Activated CD4-positive, alpha-beta T cell treated with anti-CD3 and anti-CD28 coated beads, Interleukin-2, amount 50 U/mL, for 24 hours (primary cell): ENCODE measurements around the gene CALHM5.

Source experiments
- DNase-seq, 2 donors: peaks; one replicate each; pipeline ENCODE4 v3.0.0-alpha.2; 2020; ENCODE audit warnings: low read depth in 1 of 2, low spot score in 1 of 2

The CALHM5 gene

DNA sequence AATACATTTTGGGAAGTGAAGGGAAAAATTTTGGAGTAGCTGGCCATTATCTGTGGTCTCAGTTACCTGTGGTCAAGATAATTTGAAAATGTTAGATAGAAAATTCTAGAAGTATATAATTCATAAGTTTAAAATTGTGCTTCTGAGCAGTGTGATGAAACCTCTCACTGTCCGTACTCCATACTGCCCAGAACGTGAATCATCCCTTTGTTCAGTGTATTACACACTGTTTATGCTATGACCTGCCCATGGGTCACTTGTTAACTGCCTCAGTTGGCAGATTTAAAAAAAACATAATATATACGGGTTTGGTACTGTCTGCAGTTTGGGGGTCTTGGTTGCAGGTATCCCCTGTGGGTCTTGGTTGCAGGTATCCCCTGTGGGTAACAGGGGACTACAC, 4.1 kb upstream of the CALHM5 start:
- no peak for DNase-seq

DNA sequence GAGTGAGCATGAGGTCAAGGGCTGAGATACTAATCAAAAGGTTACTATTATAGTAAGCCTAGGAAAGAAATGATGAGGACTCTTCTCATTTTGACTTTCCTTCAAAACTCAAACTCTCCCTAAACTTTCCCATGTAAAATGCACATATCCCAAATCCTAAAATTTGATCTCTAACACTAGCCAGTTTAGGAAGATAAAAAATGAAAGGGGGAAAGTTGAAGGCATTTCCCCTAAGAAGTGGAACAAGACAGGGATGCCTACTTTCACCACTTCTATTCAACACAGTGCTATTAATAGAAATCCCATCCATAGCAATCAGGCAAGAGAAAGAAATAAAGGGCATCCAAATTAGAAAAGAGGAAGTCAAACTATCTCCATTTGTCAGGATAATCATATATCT, 2.9 kb upstream of the CALHM5 start:
- DNase-seq, result no peak

DNA sequence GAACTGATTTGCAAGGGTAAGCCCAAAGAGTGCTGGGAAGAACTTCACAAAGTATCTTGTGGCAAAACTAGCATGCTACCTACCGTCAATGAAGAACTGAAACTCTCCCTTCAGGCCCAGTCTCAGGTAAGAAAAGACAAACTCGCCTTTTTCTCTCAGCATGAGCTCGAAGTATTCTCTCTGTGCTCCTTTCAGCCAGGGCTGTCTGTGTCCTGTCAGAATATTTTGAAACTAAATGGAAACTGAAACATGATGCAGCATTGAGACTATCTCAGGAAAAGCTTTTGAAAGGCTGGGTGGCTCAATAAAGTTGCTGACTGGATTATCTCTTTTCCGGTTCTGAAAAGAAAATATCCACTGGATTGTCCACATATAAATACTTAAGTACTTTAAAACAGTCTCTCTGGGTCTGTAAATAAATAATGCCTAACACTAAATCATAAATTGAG, 696 bp downstream of the CALHM5 start:
- no peak for DNase-seq

DNA sequence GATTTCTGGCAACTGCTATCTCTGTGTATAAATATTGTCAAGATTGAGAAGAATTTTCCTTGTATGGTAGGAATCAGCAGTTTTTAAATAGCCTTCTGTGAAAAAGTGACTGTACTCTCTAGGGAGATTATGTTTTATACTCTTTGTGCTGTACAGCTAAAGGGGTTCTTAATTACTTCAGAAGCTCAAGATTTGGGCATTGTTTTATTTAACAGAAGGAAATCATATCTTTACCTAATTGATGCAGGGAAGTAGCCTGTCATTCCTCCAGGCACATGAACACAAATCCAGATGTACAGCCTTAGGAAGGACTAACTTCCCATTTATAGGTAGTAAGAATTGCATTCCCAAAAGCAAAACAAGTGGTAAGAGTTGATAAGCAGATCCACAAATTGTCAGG, 1.3 kb downstream of the CALHM5 start:
- no peak for DNase-seq

DNA sequence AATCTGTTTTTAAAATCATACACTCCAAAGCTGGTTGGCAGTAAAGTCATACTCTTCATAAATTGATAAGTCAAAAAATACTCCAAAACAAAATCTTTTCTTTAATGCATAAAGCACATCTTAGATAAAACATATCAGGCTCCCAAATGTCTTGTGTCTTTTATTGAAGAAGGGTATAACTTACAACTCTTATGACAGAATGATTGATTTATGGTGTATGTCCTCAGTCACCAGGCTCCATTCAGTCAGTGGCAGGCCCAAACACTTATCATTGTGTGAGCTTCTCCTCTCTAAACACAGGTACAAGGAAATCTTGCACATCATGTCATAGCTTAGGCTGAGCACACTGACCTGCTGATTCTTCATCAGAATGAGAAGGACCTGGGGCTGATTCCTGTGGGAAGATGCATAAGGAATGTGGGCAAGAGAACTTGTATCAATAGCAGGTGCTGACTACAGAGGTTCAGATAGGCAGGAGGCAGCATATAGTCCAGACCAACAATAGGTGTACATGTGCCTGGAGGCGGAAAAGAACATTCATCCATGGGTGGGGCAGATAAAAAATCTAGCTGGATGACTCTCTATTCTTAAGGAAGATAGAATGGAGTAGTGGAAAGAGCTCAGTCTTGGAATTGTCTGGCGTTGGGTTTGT, 1.9 kb downstream of the CALHM5 start:
- no peak for DNase-seq

DNA sequence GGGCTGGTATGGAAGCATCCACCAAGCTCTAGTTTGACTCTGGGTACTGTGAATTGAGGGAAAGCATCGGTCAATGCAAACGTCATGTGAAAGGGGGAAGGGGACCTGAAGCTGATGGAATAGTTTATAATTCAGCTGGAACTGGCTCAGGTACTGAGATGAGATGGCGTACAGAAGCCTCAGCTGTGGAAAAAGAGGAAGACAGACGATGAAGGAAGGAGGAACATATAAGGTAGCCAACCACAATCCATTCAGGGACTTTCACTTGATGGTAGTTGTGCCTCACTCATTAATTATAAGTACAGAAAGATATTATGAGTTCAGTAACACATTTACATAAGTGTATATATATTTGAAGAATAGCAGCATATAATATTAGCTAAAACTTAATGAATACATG, 2.7 kb downstream of the CALHM5 start:
- DNase-seq, result no peak

DNA sequence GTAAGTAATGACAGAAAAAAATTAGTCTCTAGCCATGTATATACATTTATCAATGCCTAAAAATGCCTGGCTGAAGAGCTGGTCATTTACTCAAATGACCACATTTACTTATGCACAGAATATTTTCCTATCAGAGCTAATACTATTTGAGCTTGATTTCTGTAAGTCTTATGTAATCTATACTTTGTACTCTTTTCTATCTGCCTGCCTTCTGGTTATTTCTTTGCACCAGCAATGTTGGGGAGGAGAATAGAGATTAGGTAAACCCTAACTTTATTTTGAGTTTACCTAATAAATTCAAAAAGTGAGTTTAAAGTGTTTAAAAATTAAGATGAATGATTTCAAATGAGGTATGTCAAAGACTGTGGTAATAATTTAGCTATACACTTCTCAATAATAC, 3.7 kb downstream of the CALHM5 start:
- no peak for DNase-seq

DNA sequence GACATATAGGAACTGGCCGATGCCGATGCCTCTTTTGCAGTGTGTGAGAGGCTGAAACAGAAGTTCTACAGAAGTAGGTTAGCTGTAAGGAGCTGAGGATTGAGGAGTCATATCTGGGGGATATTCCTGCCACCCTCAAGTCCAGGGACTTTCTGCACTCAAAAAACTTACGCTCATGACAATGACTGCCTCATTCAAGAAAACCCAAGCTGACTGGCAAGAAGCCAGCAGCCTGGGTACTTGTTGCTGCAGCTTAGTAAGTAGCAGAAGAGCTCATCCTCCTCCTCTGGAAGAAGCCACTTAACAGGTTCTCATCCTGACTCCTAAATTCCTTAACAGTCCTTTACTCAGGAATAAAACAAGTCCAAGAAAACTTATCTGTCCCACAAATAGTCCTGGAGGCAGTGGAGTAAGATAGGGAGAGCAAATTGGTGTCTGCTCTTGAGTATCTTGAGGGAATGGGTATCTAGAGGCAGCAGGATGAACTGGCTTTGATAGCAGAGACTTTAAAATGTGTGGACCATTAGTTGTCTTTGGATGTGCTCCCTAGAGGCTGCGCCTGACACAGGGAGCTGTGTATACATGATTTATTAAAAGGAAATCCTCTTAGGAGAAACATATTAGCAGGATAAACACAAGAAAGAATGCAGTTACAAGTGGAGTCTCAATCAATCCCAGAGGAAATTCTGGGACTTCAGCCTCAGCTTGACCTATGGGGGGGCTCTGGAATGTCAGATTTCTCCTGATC, 7.4 kb downstream of the CALHM5 start:
- no peak for DNase-seq

DNA sequence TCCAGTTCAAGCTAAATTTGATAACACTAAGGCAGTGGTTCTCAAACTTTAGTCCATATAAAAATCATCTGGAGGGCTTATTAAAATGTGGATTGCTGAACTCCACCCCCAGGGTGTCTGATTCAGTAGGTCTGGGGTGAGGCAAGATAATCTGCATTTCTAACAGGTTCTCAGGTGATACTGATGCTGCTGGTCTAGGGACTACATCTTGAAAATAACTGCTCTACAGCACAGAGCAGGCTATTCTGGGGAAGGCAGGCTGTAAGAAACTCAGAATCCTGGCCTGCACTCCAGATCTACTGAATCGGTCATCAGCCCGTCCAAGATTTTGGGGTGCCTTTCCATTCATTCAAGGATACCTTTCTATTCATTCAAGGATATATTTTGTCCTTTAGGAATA, 11.5 kb downstream of the CALHM5 start:
- DNase-seq, result no peak

DNA sequence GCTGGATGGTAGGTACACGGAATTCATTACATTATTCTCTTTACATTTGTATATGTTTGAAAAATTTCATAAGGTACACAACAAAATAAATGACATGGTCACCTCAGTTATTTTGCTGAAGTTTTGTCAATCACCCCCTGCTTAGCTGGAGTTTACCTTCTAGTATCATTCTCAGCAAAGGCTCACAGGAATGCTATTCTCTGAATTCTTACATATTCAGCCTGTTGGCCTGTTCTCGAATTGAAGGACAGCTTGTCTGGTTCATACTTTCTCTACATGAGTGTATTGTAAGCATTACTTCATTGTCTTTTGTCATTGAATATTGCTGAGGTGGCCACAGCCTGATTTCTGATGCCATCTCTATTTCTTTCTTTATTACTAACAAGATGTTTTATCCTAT, 12.8 kb downstream of the CALHM5 start:
- no peak for DNase-seq

DNA sequence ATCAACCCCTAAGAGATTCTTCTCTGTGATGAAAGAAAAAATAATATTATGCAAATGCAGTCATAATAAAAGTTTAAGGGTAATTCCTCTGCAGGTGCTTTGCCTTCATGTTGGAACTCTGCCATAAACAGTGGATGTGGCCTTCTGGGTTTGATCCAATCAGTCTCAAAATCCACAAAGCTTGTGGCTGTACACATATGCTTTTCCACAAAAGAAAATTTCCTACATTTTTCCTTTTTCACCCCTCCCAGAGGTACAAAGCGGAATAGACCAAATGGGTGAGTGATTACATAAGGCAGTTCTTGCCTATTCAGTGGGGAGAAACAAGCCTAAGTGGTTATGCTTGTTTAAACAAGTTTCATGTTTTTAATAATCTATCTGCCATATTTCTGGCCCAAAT, 16.7 kb downstream of the CALHM5 start:
- DNase-seq, result no peak

DNA sequence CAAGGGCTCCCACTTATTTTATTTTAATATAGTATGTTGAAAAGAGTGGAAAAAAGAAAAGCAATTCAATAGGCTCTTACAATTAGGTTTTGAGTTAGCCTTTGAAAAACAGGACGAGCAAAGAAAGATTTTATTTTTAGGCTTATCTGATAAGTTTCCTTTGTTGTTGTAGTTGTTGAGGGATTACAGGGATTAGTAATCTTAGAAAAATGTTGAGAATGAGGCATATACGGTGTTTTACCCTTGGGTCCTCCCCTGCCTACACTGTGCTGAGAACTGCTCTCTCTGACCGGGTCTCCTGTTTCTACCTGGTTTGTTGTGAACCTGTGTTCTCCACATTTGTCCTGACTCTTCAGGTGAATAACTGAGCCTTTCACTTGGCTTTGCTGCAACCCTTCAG, 17.3 kb downstream of the CALHM5 start:
- DNase-seq, result no peak

DNA sequence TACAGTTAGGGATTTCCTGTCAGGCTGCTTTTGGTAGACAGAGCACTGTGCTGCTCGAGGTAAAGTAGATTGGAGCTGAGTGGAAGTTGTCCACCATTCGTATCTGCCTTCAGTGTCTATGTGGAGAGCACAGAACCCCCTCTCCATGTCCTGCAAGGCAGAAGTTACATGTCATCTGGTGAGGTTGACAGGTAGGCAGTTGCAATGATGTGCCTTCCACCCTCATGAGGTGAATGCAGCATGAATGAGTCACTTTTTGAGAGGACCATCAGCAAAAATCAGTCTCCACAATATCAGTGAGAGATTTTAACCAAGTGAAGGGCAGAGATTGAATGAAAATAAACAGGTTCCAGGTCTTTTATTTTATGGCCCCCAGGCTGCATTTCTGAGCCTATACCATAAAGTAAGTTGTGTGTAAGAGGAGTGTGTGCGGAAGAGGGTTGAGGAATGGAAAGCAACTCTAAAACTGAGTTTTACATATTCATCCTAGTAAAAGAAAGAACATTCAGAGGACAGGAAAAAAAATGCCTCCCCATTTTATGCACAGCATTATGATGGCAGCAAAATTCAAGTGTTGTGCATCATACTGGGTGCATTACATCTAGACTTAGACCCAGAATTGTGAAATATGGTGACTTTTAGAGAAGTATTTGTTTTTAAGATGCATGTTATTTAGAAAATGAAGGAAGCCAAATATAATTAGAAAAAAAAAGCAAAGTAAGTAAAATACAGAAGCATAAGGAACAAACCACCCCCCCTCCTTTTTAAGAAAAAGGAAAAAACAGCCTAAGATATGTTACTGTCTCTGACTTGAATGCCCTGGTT, 18.2 kb downstream of the CALHM5 start:
- no peak for DNase-seq

DNA sequence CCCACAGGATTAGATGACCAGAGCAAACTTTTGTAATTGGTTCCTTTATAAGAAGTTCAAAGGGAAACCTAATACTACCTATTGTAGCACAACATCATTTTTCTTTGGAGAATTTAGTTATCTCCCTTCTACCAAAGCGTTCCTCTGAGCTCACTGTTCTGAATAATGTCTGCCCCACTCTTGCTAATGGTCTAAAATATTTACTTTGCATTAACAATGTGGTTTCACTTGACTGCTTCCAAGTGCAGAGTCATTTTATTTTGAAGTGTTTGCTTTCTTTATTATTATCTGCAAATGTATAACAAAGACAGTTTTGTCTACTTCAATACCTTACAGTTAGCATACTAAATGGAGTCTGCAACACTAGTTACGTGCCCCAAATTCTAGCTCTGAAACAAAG, 19.0 kb downstream of the CALHM5 start:
- DNase-seq, result no peak

DNA sequence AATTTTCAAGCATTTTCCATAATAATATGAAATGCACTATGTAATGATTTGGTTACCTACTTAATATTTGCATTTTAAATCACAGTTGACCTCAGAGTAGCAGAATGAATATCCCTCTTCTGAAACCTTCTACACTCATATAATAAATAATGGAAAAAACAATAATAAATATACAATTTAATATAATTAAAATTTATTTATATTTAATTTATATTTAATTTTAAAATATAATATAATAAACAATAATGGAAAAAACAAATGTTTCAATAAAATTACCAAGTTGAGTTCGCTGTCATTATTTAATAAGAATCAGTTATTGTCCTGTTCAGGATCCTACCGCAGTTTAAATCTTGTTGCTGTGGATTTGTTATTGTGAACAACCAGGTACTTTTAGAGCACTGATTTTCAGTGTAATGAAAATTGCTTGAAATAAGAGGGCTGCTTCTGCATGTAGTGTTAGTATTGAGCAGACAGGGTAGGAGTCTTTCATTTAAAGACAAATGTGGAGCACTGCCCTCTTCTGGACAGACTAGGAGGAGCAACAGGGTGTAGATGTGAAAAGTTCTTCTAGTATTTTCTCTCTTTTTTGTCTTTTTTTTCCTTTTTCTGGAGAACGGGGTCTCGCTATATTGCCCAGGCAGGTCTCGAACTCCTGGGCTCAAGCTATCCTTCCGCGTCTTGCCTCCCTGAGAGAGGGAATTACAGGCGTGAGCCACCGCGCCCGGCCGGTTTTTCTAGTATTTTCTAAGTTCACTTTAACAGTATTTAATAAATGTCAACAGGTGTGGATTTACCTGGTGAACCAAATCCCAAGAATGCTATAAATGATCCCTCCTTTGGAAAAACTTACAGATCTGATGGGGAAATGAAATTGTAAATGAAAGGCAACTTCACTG, 20.5 kb downstream of the CALHM5 start:
- DNase-seq, result peak; percentile 30 to 46

DNA sequence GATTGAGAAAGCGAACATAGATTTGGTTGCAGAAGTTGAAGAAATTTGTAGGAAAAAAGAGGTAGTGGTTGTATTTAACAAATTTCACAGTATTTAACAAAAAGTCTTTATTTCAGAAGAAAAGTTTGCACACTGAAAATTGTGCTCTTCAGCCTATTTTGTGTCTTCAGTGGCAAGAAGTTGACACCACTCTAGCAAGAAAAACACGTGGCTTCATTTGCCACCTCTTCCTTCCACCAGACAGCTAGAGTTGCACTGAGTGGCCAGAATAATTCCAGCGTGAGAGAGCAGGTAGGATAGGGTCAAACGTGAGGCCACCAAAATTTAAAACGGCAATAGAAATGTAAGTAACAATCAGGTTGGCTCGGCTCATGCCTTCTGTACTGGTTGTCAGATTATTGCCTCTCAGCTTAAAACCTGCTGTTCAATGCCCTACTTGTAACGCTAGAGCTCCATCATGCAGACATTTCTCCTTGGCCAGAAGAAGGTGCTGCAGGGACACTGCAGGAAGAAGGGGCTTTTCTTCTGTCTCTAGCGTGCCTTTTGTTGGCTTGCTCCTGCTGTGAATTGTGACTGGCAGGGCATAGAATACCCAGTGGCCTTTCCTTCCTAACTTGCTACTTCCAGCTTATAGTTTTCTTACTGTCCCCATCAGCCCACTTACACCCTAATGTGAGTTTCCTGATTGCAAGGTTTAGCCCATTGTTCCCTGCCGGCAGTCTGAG, 22.0 kb downstream of the CALHM5 start:
- no peak for DNase-seq

DNA sequence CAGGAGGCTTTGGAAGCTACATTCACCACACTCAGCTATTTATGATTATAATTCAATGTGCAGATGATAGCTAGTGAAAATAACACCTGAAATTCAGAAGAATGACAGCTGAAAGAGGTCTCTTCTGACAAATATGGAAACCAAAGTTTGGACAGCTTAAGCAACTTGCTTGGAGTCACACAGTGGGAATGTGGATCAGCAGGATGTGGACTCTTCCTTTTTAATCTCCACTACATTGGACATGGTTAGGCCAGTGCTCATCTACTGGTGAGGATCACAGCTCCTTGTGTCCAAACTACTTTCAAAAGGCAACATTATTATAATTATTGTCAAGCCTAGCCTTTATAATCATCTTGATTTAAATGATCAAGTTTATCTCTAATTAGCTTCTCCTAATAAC, 23.7 kb downstream of the CALHM5 start:
- DNase-seq, result no peak

DNA sequence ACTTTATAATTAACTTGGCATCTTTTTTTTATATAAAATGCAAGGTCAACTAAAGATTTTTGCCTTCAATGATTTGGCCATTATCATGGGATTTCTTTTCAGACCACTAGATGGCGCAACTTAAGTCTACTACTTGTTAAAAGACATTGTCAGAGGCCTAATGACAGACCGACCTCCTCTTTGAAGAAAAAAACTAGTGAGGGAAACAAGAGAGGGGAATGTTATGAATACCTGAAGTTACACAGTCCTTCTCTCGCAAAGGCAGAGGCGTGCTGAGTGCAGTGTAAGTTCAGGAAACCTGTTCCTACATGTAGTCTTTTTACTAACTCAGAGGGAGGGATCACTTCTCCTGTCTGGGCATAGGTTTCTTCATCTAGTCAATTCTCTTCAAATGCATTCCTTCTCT, 24.8 kb downstream of the CALHM5 start:
- DNase-seq, result peak in 1 of 2 donors; percentile 23

DNA sequence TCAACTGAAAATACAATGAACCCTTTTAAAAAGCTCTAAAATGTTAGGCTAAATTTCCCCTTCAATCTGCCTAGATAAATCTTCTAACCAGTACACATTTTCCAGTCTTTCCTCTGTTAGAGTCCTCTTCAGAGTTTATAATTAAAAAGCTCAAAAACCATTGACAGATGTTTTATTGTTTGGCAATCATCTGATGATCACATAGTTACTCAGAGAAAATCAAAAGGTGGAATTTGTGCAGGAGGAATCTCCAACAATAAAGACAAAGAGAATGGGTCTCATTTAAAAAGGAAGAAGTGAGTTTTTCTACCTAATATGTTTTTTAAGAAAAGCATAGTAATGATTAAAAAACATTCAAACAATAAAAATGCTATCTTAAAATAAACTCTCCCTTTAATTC, 31.0 kb downstream of the CALHM5 start:
- no peak for DNase-seq

DNA sequence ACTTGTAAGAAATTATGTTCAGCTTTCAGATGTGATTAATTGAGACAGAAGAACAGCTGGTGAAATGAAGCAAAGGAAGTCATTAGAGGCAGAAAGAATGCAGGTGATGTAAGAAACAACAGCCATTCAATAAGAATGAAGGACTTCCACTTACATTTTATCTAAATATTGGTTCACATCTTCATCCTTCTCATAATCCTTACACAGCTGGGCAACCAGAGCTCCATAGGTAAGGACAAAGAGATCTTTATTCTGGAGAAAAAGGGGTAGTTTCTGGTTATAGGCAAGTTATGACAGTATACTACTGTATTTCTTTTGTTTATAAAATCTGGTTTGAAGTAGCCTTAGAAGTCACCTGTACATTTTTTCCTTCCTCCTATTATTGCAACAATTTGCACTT, 31.7 kb downstream of the CALHM5 start:
- no peak for DNase-seq
